ENCODE results near the gene TIMM44.

GRCh38 chr19:7987114-7987768, 43.8 kb upstream of the TIMM44 start:
- no peak for TF ChIP-seq ZNF8 (CRISPR knock-in tag; IDR thresholded peaks at IDR 0.05)
- no peak for TF ChIP-seq TSHZ2 (CRISPR knock-in tag; IDR thresholded peaks at IDR 0.05)
- no peak for TF ChIP-seq TCF4 (CRISPR knock-in tag; IDR thresholded peaks at IDR 0.05; ENCODE audit: borderline replicate concordance)
- TF ChIP-seq CSRNP3 (CRISPR knock-in tag; IDR thresholded peaks at IDR 0.05) = no peak
- no peak for TF ChIP-seq GLIS3 (CRISPR knock-in tag; IDR thresholded peaks at IDR 0.05)
- no peak for TF ChIP-seq SNAI2 (CRISPR knock-in tag; IDR thresholded peaks at IDR 0.05)
- TF ChIP-seq ZC3H10 (CRISPR knock-in tag; IDR thresholded peaks at IDR 0.05) = no peak
- no peak for TF ChIP-seq ESRRG (CRISPR knock-in tag; IDR thresholded peaks at IDR 0.05)
- TF ChIP-seq PATZ1 (CRISPR knock-in tag; IDR thresholded peaks at IDR 0.05; ENCODE audit: borderline replicate concordance) = no peak
- TF ChIP-seq ZFP30 (CRISPR knock-in tag; IDR thresholded peaks at IDR 0.05) = no peak
- no peak for TF ChIP-seq CSDC2 (CRISPR knock-in tag; IDR thresholded peaks at IDR 0.05)
